ENCODE data around the gene STBD1. TPM values are rescaled to one million over a fixed set of nuclear protein-coding genes. Genes with fewer than 3 reads are reported as not detected.

STBD1 gene
- total RNA-seq, 4 donors from 2014 or later, result 18.1 to 25.4 (median 22.2) TPM

DNA sequence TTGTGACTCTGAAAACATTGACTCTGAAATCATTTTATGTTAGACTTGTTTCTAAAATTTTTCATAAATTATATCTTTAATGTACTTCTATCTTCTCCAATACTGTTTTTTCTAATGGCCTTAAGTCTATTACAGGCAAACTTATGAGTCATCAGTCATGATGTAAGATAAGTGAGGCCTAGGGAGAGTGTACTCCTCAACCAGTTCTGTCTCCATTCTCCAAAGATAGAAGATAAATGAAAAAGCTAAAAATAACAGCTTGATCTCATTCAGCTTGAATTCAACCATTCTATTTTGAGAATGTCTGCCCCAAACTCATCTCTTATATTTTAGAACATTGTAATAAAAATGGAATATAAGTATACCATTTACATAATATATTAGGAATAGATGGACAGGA lies 34.5 kb downstream of the STBD1 start:
- Histone ChIP-seq H3K27me3 (no peaks in the 10 kb centered on the region), H3K4me1 (peaks cover 0 to 25% (median 0%) of the 10 kb centered on the region in 3 donors), H3K27ac (peak overlapping the region in 3 of 4 donors; percentile 23 to 53 (median 46)), H3K36me3 (no peaks in the 10 kb centered on the region), H3K4me3 (no peak overlapping the region), H3K9me3 (no peaks in the 10 kb centered on the region)
- peak; percentile 51 for ATAC-seq
- TF ChIP-seq POLR2A (IDR thresholded peaks at IDR 0.05), result no peak
- TF ChIP-seq, protein P1, sequence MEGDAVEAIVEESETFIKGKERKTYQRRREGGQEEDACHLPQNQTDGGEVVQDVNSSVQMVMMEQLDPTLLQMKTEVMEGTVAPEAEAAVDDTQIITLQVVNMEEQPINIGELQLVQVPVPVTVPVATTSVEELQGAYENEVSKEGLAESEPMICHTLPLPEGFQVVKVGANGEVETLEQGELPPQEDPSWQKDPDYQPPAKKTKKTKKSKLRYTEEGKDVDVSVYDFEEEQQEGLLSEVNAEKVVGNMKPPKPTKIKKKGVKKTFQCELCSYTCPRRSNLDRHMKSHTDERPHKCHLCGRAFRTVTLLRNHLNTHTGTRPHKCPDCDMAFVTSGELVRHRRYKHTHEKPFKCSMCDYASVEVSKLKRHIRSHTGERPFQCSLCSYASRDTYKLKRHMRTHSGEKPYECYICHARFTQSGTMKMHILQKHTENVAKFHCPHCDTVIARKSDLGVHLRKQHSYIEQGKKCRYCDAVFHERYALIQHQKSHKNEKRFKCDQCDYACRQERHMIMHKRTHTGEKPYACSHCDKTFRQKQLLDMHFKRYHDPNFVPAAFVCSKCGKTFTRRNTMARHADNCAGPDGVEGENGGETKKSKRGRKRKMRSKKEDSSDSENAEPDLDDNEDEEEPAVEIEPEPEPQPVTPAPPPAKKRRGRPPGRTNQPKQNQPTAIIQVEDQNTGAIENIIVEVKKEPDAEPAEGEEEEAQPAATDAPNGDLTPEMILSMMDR (IDR thresholded peaks at IDR 0.05), result no peak
- no peak for TF ChIP-seq EP300 (IDR thresholded peaks at IDR 0.05)
- peak; percentile 36 for TF ChIP-seq POLR2AphosphoS5 (IDR thresholded peaks at IDR 0.05)

DNA sequence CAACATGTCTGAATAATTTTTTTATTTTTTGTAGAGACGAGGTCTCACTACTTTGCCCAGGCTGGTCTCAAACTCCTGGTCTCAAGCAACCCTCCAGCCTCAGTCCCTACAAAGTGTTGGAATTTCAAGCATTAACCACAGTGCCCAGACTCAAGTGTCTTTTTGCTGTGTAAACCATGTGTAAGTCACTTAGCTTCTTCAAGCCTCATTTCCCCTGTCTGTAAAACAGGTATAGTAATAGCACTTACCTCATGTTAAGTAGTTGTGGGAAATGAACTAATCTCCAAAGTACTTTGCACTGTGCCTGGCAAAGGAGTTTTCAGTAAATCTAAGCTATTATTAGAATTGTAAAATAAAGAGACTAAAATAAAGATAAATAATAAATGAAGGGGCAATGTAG lies 35.7 kb downstream of the STBD1 start:
- Histone ChIP-seq H3K4me1 (peaks cover 0 to 25% (median 0%) of the 10 kb centered on the region in 3 donors), H3K36me3 (no peaks in the 10 kb centered on the region), H3K27ac (peak overlapping the region in 3 of 4 donors; percentile 0 to 53 (median 45)), H3K27me3 (no peaks in the 10 kb centered on the region), H3K4me3 (no peak overlapping the region), H3K9me3 (no peaks in the 10 kb centered on the region)
- 17 to 75% methylated on average over 1 of the region's 1 CpG for WGBS, 2 donors (ENCODE audit: low coverage in 1 of 2)
- no peak for ATAC-seq
- TF ChIP-seq EP300 (IDR thresholded peaks at IDR 0.05) (no peak), POLR2A (IDR thresholded peaks at IDR 0.05) (no peak), POLR2AphosphoS5 (IDR thresholded peaks at IDR 0.05) (peak; percentile 50)
- TF ChIP-seq, protein P1 (IDR thresholded peaks at IDR 0.05), result no peak

GRCh38 chr4:76342803-76343202 lies 36.3 kb downstream of the STBD1 start:
- Histone ChIP-seq H3K36me3 (no peaks in the 10 kb centered on the region), H3K9me3 (peaks cover 0 to 4% (median 0%) of the 10 kb centered on the region in 3 donors), H3K27ac (peak overlapping the region in 1 of 4 donors; percentile 53), H3K4me1 (peaks cover 0 to 25% (median 0%) of the 10 kb centered on the region in 3 donors), H3K27me3 (no peaks in the 10 kb centered on the region), H3K4me3 (no peak overlapping the region)
- 53 to 60% methylated on average over 2 of the region's 2 CpGs for WGBS, 2 donors (ENCODE audit: low coverage in 1 of 2)
- TF ChIP-seq POLR2A (IDR thresholded peaks at IDR 0.05) (no peak), EP300 (IDR thresholded peaks at IDR 0.05) (no peak), POLR2AphosphoS5 (IDR thresholded peaks at IDR 0.05) (no peak)
- TF ChIP-seq, protein P1 (IDR thresholded peaks at IDR 0.05), result no peak
- ATAC-seq, result no peak

- no peaks in the 10 kb centered on the region for H3K4me1 ChIP-seq
- H3K27me3 ChIP-seq, result no peaks in the 10 kb centered on the region
- ATAC-seq, result no peak
- WGBS, 2 donors (ENCODE audit: low coverage in 1 of 2), result 60 to 64% methylated on average over 8 to 9 of the region's 9 CpGs
- no peak overlapping the region for H3K4me3 ChIP-seq
- peaks cover 0 to under 1% of the 10 kb centered on the region in 2 donors for H3K36me3 ChIP-seq
- no peak overlapping the region for H3K27ac ChIP-seq
- H3K9me3 ChIP-seq, result peaks cover 0 to 12% (median 0%) of the 10 kb centered on the region in 3 donors
- TF ChIP-seq, protein P1 (IDR thresholded peaks at IDR 0.05), result no peak
- TF ChIP-seq POLR2AphosphoS5 (IDR thresholded peaks at IDR 0.05) (no peak), EP300 (IDR thresholded peaks at IDR 0.05) (no peak), POLR2A (IDR thresholded peaks at IDR 0.05) (no peak)
Measured at GRCh38 chr4:76354517-76355473, 48.3 kb downstream of the STBD1 start.

Data from gastroesophageal sphincter (tissue), 4 donors.